H1 (cell line): ENCODE data around the gene PGAM5. TPM values are rescaled to one million over a fixed set of nuclear protein-coding genes. Genes with fewer than 3 reads are reported as not detected.
A peak's percentile ranks its signal among the peaks of the same experiment; 100 is the strongest.

Experiments used
- CTCF ChIA-PET: fragments of 300-600 bp; sonication (Branson Sonifier 250); formaldehyde crosslinking; loops from one replicate; lab custom pipeline; 2021; ENCODE audit not compliant: partially characterized antibody; lab: Charles Lee
- POLR2A ChIA-PET: fragments of 300-600 bp; sonication (Branson Sonifier 250); formaldehyde crosslinking; loops from one replicate; lab custom pipeline; 2021; ENCODE audit warnings: inconsistent platforms; ENCODE audit not compliant: partially characterized antibody; lab: Charles Lee
- DNase-seq, 2 experiments: peaks; one replicate each; pipeline versions ENCODE4 v3.0.0 to v3.0.0-alpha.2; 2010 to 2022; ENCODE audit warnings: low spot score in 2 of 2, low read depth in 1 of 2, mixed read lengths in 1 of 2
- FAIRE-seq: peaks from 2 replicates; lab custom pipeline; 2011; peaks lifted over from hg19 to GRCh38; lab: Jason Lieb, UNC
- H2AFZ ChIP-seq: 2 replicates; pipeline ENCODE4 v1.8.1; 2012; ENCODE audit warnings: low read length, inconsistent platforms
- H2AK5ac ChIP-seq: 2 replicates; pipeline ENCODE4 v1.6.1; 2013; ENCODE audit warnings: low read depth, low read length
- H2BK120ac ChIP-seq: replicated peaks from 2 replicates; pipeline ENCODE3; 2013; ENCODE audit warnings: low read depth, low read length, inconsistent platforms
- H2BK12ac ChIP-seq: 2 replicates; pipeline ENCODE4 v1.6.1; 2013; ENCODE audit warnings: low read depth, low read length
- H2BK15ac ChIP-seq: 2 replicates; pipeline ENCODE4 v1.6.1; 2013; ENCODE audit warnings: low read length
- H2BK20ac ChIP-seq: 2 replicates; pipeline ENCODE4 v1.6.1; 2013; ENCODE audit warnings: low read length
- H2BK5ac ChIP-seq: 2 replicates; pipeline ENCODE4 v1.6.1; 2013; ENCODE audit warnings: low read depth, low read length
- H3K14ac ChIP-seq: 2 replicates; pipeline ENCODE4 v1.6.1; 2013; ENCODE audit warnings: inconsistent platforms; ENCODE audit not compliant: insufficient read length
- H3K18ac ChIP-seq: 2 replicates; pipeline ENCODE4 v1.6.1; 2013; ENCODE audit warnings: low read length; ENCODE audit errors: extremely low read depth
- H3K23ac ChIP-seq: 2 replicates; pipeline ENCODE4 v1.6.1; 2013; ENCODE audit warnings: inconsistent platforms; ENCODE audit not compliant: insufficient read length
- H3K23me2 ChIP-seq: 2 replicates; pipeline ENCODE4 v1.6.1; 2013; ENCODE audit warnings: low read depth, low read length
- H3K27ac ChIP-seq: 2 replicates; pipeline ENCODE4 v1.6.1; 2011; ENCODE audit warnings: low read depth, low read length, inconsistent platforms
- H3K27me3 ChIP-seq, 4 experiments: replicated peaks in 1 of 4; 1 replicate in 1 of 4; 2 replicates in 3 of 4; pipeline versions ENCODE4 v1.6.1 to v1.8.1; 2011 to 2013; ENCODE audit warnings: low read length in 3 of 4, mild to moderate bottlenecking in 3 of 4, inconsistent platforms in 2 of 4, mixed read lengths in 2 of 4, moderate library complexity in 1 of 4; ENCODE audit not compliant: control insufficient read depth in 3 of 4, insufficient read depth in 3 of 4; ENCODE audit errors: extremely low read depth in 1 of 4
- H3K36me3 ChIP-seq, 4 experiments: 2 replicates each; pipeline versions ENCODE4 v1.6.1 to v1.8.1; 2011 to 2013; ENCODE audit warnings: mild to moderate bottlenecking in 4 of 4, low read length in 3 of 4, moderate library complexity in 2 of 4, control low read depth in 1 of 4, inconsistent platforms in 1 of 4; ENCODE audit not compliant: insufficient read depth in 4 of 4, control insufficient read depth in 2 of 4
- H3K4ac ChIP-seq: replicated peaks from 2 replicates; pipeline ENCODE3; 2013; ENCODE audit warnings: low read length, low read depth, mixed read lengths, inconsistent platforms; ENCODE audit not compliant: insufficient read length
- H3K4me1 ChIP-seq, 4 experiments: replicated peaks in 1 of 4; 1 replicate in 1 of 4; 2 replicates in 3 of 4; pipeline versions ENCODE4 v1.6.1 to v1.8.1; 2011 to 2013; ENCODE audit warnings: low read length in 3 of 4, inconsistent platforms in 2 of 4, mixed read lengths in 1 of 4; ENCODE audit not compliant: insufficient read depth in 4 of 4, control insufficient read depth in 3 of 4
- H3K4me2 ChIP-seq, 2 experiments: 2 replicates each; pipeline versions ENCODE4 v1.6.1 to v1.8.1; 2011 to 2013; ENCODE audit warnings: low read depth in 2 of 2, low read length in 2 of 2, control low read depth in 1 of 2, inconsistent platforms in 1 of 2, mild to moderate bottlenecking in 1 of 2; ENCODE audit not compliant: insufficient read depth in 1 of 2
- H3K4me3 ChIP-seq, 4 experiments: fragments of 200-600, 300-600 bp in 1 of 4; sonication (generic), shearing (Covaris generic), sonication (Bioruptor Twin) in 1 of 4; 2 replicates each; pipeline versions ENCODE4 v1.5.1 to v1.8.1; 2011 to 2016; ENCODE audit warnings: low read length in 4 of 4, low read depth in 3 of 4, control low read depth in 2 of 4, inconsistent platforms in 2 of 4, mild to moderate bottlenecking in 2 of 4, mixed read lengths in 1 of 4, moderate library complexity in 1 of 4; ENCODE audit not compliant: insufficient read depth in 2 of 4; ENCODE audit errors: extremely low read depth in 1 of 4
- H3K56ac ChIP-seq: replicated peaks from 2 replicates; pipeline ENCODE3; 2013; ENCODE audit warnings: low read depth, mild to moderate bottlenecking, mixed read lengths, low read length, inconsistent platforms; ENCODE audit not compliant: insufficient read length
- H3K79me1 ChIP-seq: 2 replicates; pipeline ENCODE4 v1.6.1; 2013; ENCODE audit warnings: low read depth, low read length, control low read depth
- H3K79me2 ChIP-seq, 2 experiments: 2 replicates each; pipeline versions ENCODE4 v1.6.1 to v1.8.1; 2012 to 2013; ENCODE audit warnings: low read length in 2 of 2, mild to moderate bottlenecking in 2 of 2, inconsistent platforms in 1 of 2; ENCODE audit not compliant: insufficient read depth in 2 of 2, control insufficient read depth in 1 of 2
- H3K9ac ChIP-seq, 4 experiments: replicated peaks in 1 of 4; 1 replicate in 1 of 4; 2 replicates in 3 of 4; pipeline versions ENCODE4 v1.6.1 to v1.8.1; 2011 to 2013; ENCODE audit warnings: low read depth in 3 of 4, low read length in 3 of 4, control low read depth in 2 of 4, mild to moderate bottlenecking in 2 of 4, moderate library complexity in 2 of 4, inconsistent platforms in 1 of 4; ENCODE audit errors: extremely low read depth in 1 of 4
- H3K9me3 ChIP-seq, 2 experiments: 2 replicates each; pipeline versions ENCODE4 v1.6.1 to v1.8.1; 2012 to 2013; ENCODE audit warnings: mild to moderate bottlenecking in 2 of 2, moderate library complexity in 2 of 2, control low read depth in 1 of 2, inconsistent platforms in 1 of 2, low read depth in 1 of 2, low read length in 1 of 2, mixed read lengths in 1 of 2; ENCODE audit not compliant: insufficient read depth in 2 of 2
- H4K20me1 ChIP-seq, 2 experiments: replicated peaks in 1 of 2; 2 replicates each; pipeline versions ENCODE3 to v1.8.1; 2011 to 2013; ENCODE audit warnings: inconsistent platforms in 2 of 2, low read length in 2 of 2, mild to moderate bottlenecking in 1 of 2; ENCODE audit not compliant: insufficient read depth in 2 of 2, control insufficient read depth in 1 of 2
- H4K5ac ChIP-seq: 2 replicates; pipeline ENCODE4 v1.6.1; 2013; ENCODE audit warnings: low read length, low read depth, mixed read lengths, inconsistent platforms; ENCODE audit not compliant: insufficient read length
- H4K8ac ChIP-seq: 2 replicates; pipeline ENCODE4 v1.8.0; 2013; ENCODE audit warnings: mild to moderate bottlenecking, moderate library complexity, low read length, inconsistent platforms; ENCODE audit not compliant: insufficient read depth; ENCODE audit errors: extremely low read depth
- H4K91ac ChIP-seq: replicated peaks from 2 replicates; pipeline ENCODE3; 2013; ENCODE audit warnings: low read length, mixed read lengths, inconsistent platforms; ENCODE audit not compliant: insufficient read length
- CTCF ChIP-seq, 3 experiments: IDR thresholded peaks; 1 replicate in 2 of 3; 2 replicates in 1 of 3; pipeline versions ENCODE4 v1.5.1 to v1.6.1; 2011; ENCODE audit warnings: low read length in 3 of 3, mild to moderate bottlenecking in 3 of 3, inconsistent platforms in 2 of 3, low read depth in 1 of 3, moderate library complexity in 1 of 3; ENCODE audit not compliant: insufficient read depth in 1 of 3; ENCODE audit errors: control extremely low read depth in 1 of 3
- E2F6 ChIP-seq: IDR thresholded peaks from 2 replicates; pipeline ENCODE4 v1.6.1; 2012; ENCODE audit warnings: inconsistent platforms
- USF2 ChIP-seq: IDR thresholded peaks from 2 replicates; pipeline ENCODE4 v1.6.1; 2011; ENCODE audit warnings: low read length, improper control_type of control experiment
- ZNF274 ChIP-seq: IDR thresholded peaks from 2 replicates; pipeline ENCODE4 v1.7.0; 2012; ENCODE audit warnings: low read length, borderline replicate concordance; ENCODE audit errors: extremely low read depth
- WGBS, 2 experiments: shearing (Covaris generic) in 1 of 2; methylation state at CpG; one replicate each; pipeline versions ENCODE4 v1.1.6 to v1.1.7; 2013 to 2015; ENCODE audit warnings: low lambda C conversion rate in 2 of 2, mixed read lengths in 2 of 2, inconsistent platforms in 1 of 2, low coverage in 1 of 2, missing lambda C conversion rate in 1 of 2; ENCODE audit not compliant: insufficient replicate concordance in 2 of 2, insufficient coverage in 1 of 2, insufficient read length in 1 of 2; ENCODE audit errors: extremely low coverage in 1 of 2, missing lambda C conversion rate in 1 of 2; 5-methylcytosine and 5-hydroxymethylcytosine counted together
- polyA plus RNA-seq, 7 experiments: library from polyadenylated mRNA; depleted of rRNA in 3 of 7; stranded (reverse) in 5 of 7; unstranded in 2 of 7; fragments of >200 nt in 5 of 7; fragments of 200-250 nt in 2 of 7; gene quantifications; 1 replicate in 5 of 7; 2 replicates in 1 of 7; 4 replicates in 1 of 7; pipeline versions ENCODE4 v1.2.1 to v1.2.3, GENCODE V29; 2011 to 2013; ENCODE audit warnings: missing spikeins in 2 of 7, mixed read lengths in 2 of 7
- total RNA-seq: library from RNA; stranded (reverse); fragmentation: NEBNext Ultra II Directional; extraction: Animal tissue kit (Norgen Biotek cat#: 25700); gene quantifications from 2 replicates; pipeline ENCODE4 v1.2.1, GENCODE V29; 2021

PGAM5 gene
- total and polyA plus RNA-seq, 2 of the 8 experiments (the other 6 are each of a cell fraction or from before 2014, with no cell fraction given) = 66.4 to 84.0 TPM

- Histone ChIP-seq H3K23me2 (no peaks in the 10 kb centered on the region), H2BK120ac (no peak overlapping the region), H2BK12ac (no peak overlapping the region), H2BK20ac (no peak overlapping the region), H3K18ac (no peak overlapping the region), H4K5ac (no peak overlapping the region), H3K27me3 (no peaks in the 10 kb centered on the region; a peak in 1 of 7 replicates), H3K9ac (no peak overlapping the region), H3K4me3 (no peak overlapping the region), H3K36me3 (peaks cover 28 to 79% (median 49%) of the 10 kb centered on the region in 4 experiments), H2AK5ac (no peak overlapping the region), H3K79me1 (no peaks in the 10 kb centered on the region), H2BK5ac (no peak overlapping the region), H3K27ac (no peak overlapping the region), H3K9me3 (peaks cover 0 to 2% of the 10 kb centered on the region in 2 experiments; a peak in 1 of 4 replicates), H4K8ac (0 out of 2 replicates have a peak overlapping the region, but pooled peaks have one; percentile 41), H3K14ac (no peak overlapping the region), H3K23ac (no peak overlapping the region), H3K79me2 (no peaks in the 10 kb centered on the region; a peak in 1 of 4 replicates), H4K91ac (no peak overlapping the region), H2AFZ (no peak overlapping the region), H3K4me2 (no peak overlapping the region), H3K4ac (no peak overlapping the region), H3K56ac (no peak overlapping the region), H2BK15ac (no peak overlapping the region), H4K20me1 (peaks cover 3 to 21% of the 10 kb centered on the region in 2 experiments), H3K4me1 (no peaks in the 10 kb centered on the region)
- POLR2A ChIA-PET = interaction anchor here (0.7 to 5.7 kb wide), 3 partner anchors 14 to 54 kb away, joined by 3 to 21 read pairs (median 5); partner anchors contain the start of gene PGAM5
- DNase-seq = no peak
- CTCF ChIA-PET = no interaction called here
- TF ChIP-seq E2F6 = no peak
- TF ChIP-seq CTCF (IDR thresholded peaks at IDR 0.05; ENCODE audit: control extremely low read depth in 1 of 3, insufficient read depth in 1 of 3, low read depth in 1 of 3, low read length in 3 of 3) = peak in 1 of 3 experiments; percentile 2; a peak in 1 of 4 replicates
- TF ChIP-seq ZNF274 = no peak
- TF ChIP-seq USF2 = no peak
- WGBS, 2 experiments = 94% methylated on average over 27 of the region's 30 CpGs; no CpG with 5 or more reads in 1 of the 2 experiments
- FAIRE-seq = no peak
Measured at GRCh38 chr12:132724506-132725241, 14.0 kb downstream of the PGAM5 start.
